HPDE6-E6E7 (cell line): ENCODE results near the gene LONRF2.
"Not testable (repeated sequence)": the region's sequence is repeated elsewhere in the genome, so short reads cannot be mapped to it uniquely, and the experiment has no call there.

Experiments
- DNase-seq: peaks from one replicate; pipeline ENCODE4 v3.0.0; 2011; ENCODE audit warnings: missing footprints; ENCODE audit errors: extremely low spot score

Gene LONRF2

GRCh38 chr2:100321866-100322820 lies at the start of gene LONRF2:
Gene LONRF2, minus strand, starts transcription at chr2:100322501. Its CDS starts 408 bp downstream, at chr2:100322093.
- DNase-seq: no peak

GRCh38 chr2:100367163-100367562 lies 44.9 kb upstream of the LONRF2 start:
- DNase-seq: no peak

- peak; percentile 46 for DNase-seq
Measured at GRCh38 chr2:100365434-100365833, 43.1 kb upstream of the LONRF2 start.

- not testable (repeated sequence) for DNase-seq
Measured at GRCh38 chr2:100362269-100362668, 40.0 kb upstream of the LONRF2 start.

- DNase-seq: no peak
Measured at GRCh38 chr2:100359576-100359975, 37.3 kb upstream of the LONRF2 start.

GRCh38 chr2:100358554-100358953 lies 36.3 kb upstream of the LONRF2 start:
- DNase-seq: no peak

- no peak for DNase-seq
Measured at GRCh38 chr2:100352521-100352920, 30.2 kb upstream of the LONRF2 start.

- no peak for DNase-seq
Measured at GRCh38 chr2:100350661-100351185, 28.4 kb upstream of the LONRF2 start.

- not testable (repeated sequence) for DNase-seq
Measured at GRCh38 chr2:100345144-100345543, 22.8 kb upstream of the LONRF2 start.

- DNase-seq: no peak
Measured at GRCh38 chr2:100344433-100344832, 22.1 kb upstream of the LONRF2 start.

GRCh38 chr2:100342466-100342865 lies 20.2 kb upstream of the LONRF2 start:
- not testable (repeated sequence) for DNase-seq

GRCh38 chr2:100339823-100340222 lies 17.5 kb upstream of the LONRF2 start:
- DNase-seq: no peak

- no peak for DNase-seq
Measured at GRCh38 chr2:100334929-100335328, 12.6 kb upstream of the LONRF2 start.

GRCh38 chr2:100327742-100328141 lies 5.4 kb upstream of the LONRF2 start:
- no peak for DNase-seq

- DNase-seq: peak; percentile 21
Measured at GRCh38 chr2:100321179-100321865, 979 bp downstream of the LONRF2 start.

- DNase-seq: no peak
Measured at GRCh38 chr2:100320547-100321178, 1.6 kb downstream of the LONRF2 start.

- no peak for DNase-seq
Measured at GRCh38 chr2:100317634-100318033, 4.7 kb downstream of the LONRF2 start.

- no peak for DNase-seq
Measured at GRCh38 chr2:100309973-100310719, 12.2 kb downstream of the LONRF2 start.

GRCh38 chr2:100309311-100309710 lies 13.0 kb downstream of the LONRF2 start:
- DNase-seq: no peak

GRCh38 chr2:100303744-100304143 lies 18.6 kb downstream of the LONRF2 start:
- DNase-seq: no peak

- DNase-seq: no peak
Measured at GRCh38 chr2:100302585-100302892, 19.8 kb downstream of the LONRF2 start.
